DMS114 treated with DMSO at 0.1 percent for 48 hours (cell line): ENCODE data around the gene PCBP3.

Source experiments
- DNase-seq: peaks from one replicate; lab custom pipeline; 2025; ENCODE audit not compliant: unreplicated experiment; lab: John Stamatoyannopoulos, UW

Gene PCBP3

GRCh38 chr21:45985471-45986315 is 342.2 kb downstream of the PCBP3 start:
- no peak for DNase-seq

GRCh38 chr21:45986316-45987051 is 343.0 kb downstream of the PCBP3 start:
- no peak for DNase-seq

GRCh38 chr21:45987121-45987711 is 343.7 kb downstream of the PCBP3 start:
- no peak for DNase-seq

- no peak for DNase-seq
Observed at GRCh38 chr21:45988366-45989347, 345.1 kb downstream of the PCBP3 start.

- DNase-seq, result no peak
Observed at GRCh38 chr21:45989355-45990048, 346.0 kb downstream of the PCBP3 start.

GRCh38 chr21:45990049-45990711 is 346.7 kb downstream of the PCBP3 start:
- no peak for DNase-seq

- no peak for DNase-seq
Observed at GRCh38 chr21:45990741-45991605, 347.4 kb downstream of the PCBP3 start.

DNA sequence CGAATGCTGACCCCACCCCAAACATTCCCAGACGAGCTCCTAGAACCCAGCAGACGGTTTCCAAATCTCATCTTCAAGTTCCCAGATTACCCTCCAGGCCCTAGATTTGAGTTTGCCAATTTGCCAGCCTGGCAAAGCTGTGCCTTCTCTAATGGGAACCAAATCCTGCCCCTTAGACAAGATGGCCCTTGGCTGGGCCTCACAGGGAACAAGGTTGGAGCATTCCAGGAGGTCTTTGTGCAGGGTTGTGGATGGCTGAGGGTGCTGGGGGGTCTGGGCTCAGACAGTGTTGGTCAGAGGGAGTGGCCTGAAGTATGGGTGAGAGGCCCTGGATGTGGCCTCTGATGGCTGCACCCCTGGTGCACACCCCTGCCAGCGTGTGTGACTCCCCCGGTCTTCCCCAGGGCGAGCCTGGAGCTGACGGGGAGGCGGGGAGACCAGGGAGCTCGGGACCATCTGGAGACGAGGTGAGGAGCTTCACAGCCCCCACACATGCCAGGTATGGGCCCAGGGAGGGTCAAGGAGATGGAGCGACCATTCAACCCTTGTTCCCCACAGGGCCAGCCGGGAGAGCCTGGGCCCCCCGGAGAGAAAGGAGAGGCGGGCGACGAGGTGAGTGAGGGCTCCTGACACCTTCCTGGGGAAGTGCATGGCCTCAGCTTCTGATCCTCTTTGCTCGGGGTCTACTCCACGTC is 348.2 kb downstream of the PCBP3 start:
- DNase-seq, result no peak
